CD4-positive, alpha-beta T cell (primary cell): Measurements from ENCODE around the gene MYH3. TPM values are rescaled to one million over a fixed set of nuclear protein-coding genes. Genes with fewer than 3 reads are reported as not detected.

Experiments used
- ATAC-seq: fragments of 200-7000 bp; cut with Tn5 transposase; one replicate; pipeline ENCODE4 v1.10.0; 2022; ENCODE audit warnings: mild to moderate bottlenecking; ENCODE audit not compliant: poor library complexity
- CTCF ChIA-PET: fragments of 350-600 bp; sonication (Branson Sonifier 250); formaldehyde crosslinking; loops from one replicate; lab custom pipeline; 2021; ENCODE audit warnings: antibody characterized with exemption, inconsistent platforms; lab: Charles Lee
- POLR2A ChIA-PET: fragments of 350-600 bp; sonication (Branson Sonifier 250); formaldehyde crosslinking; loops from one replicate; lab custom pipeline; 2021; ENCODE audit warnings: antibody characterized with exemption, inconsistent platforms; lab: Charles Lee
- DNase-seq, 14 experiments: peaks; one replicate each; pipeline ENCODE4 v3.0.0-alpha.2; 2013 to 2020; ENCODE audit warnings: mixed read lengths in 2 of 14
- H3K27ac ChIP-seq, 2 donors: one replicate each; pipeline versions ENCODE4 v1.5.1 to v1.7.0; 2013; ENCODE audit warnings: low read length in 2 of 2, low read depth in 1 of 2, mild to moderate bottlenecking in 1 of 2
- H3K27me3 ChIP-seq, 2 experiments: 1 replicate in 1 of 2; 2 replicates in 1 of 2; pipeline versions ENCODE4 v1.6.1 to v1.7.0; 2013; ENCODE audit warnings: low read length in 2 of 2, control low read depth in 1 of 2, mild to moderate bottlenecking in 1 of 2, moderate library complexity in 1 of 2; ENCODE audit not compliant: insufficient read depth in 2 of 2, control insufficient read depth in 1 of 2
- H3K36me3 ChIP-seq: one replicate; pipeline ENCODE4 v1.6.1; 2013; ENCODE audit warnings: low read length, control low read depth; ENCODE audit not compliant: insufficient read depth
- H3K4me1 ChIP-seq: one replicate; pipeline ENCODE4 v1.6.1; 2013; ENCODE audit warnings: low read length, control low read depth; ENCODE audit not compliant: insufficient read depth
- H3K4me3 ChIP-seq: one replicate; pipeline ENCODE4 v1.5.1; 2013; ENCODE audit warnings: mild to moderate bottlenecking, low read length, moderate library complexity
- H3K9me3 ChIP-seq, 2 experiments: 1 replicate in 1 of 2; 2 replicates in 1 of 2; pipeline versions ENCODE4 v1.6.1 to v1.7.0; 2013; ENCODE audit warnings: low read length in 2 of 2, mild to moderate bottlenecking in 2 of 2, control low read depth in 1 of 2, moderate library complexity in 1 of 2; ENCODE audit not compliant: control insufficient read depth in 1 of 2, insufficient read depth in 1 of 2
- H3K27ac Mint-ChIP-seq: one replicate; pipeline ENCODE4 v1.8.0; 2020; ENCODE audit warnings: mixed read lengths
- H3K27me3 Mint-ChIP-seq: one replicate; pipeline ENCODE4 v1.8.0; 2021; ENCODE audit warnings: mixed read lengths
- H3K36me3 Mint-ChIP-seq: one replicate; pipeline ENCODE4 v1.8.0; 2021; ENCODE audit warnings: low read depth, mixed read lengths
- H3K4me1 Mint-ChIP-seq: one replicate; pipeline ENCODE4 v1.8.0; 2021; ENCODE audit warnings: low read depth, mixed read lengths
- H3K4me3 Mint-ChIP-seq: one replicate; pipeline ENCODE4 v1.8.0; 2020; ENCODE audit warnings: mild to moderate bottlenecking, mixed read lengths
- H3K9me3 Mint-ChIP-seq: one replicate; pipeline ENCODE4 v1.8.0; 2020; ENCODE audit warnings: mixed read lengths
- intact Hi-C, 2 experiments: fragments of 100-400 bp; cut with DNase I in 1 of 2; cut with micrococcal nuclease in 1 of 2; formaldehyde crosslinking; loops; one replicate each; pipeline versions ENCODE4 v1.15.1 to v1.9.0; 2023 to 2025; cut with DNase I, micrococcal nuclease
- total RNA-seq, 174 experiments: library from RNA in 2 of 174; stranded (reverse) in 2 of 174; gene quantifications; one replicate each; pipeline ENCODE4 v1.2.3 and lab custom pipeline; 2021 to 2026
- TF ChIP-seq, protein P1 (sequence below): fragments of 200-600 bp; IDR thresholded peaks from one replicate; pipeline ENCODE4 v1.8.0; 2022; ENCODE audit warnings: antibody characterized with exemption, mild to moderate bottlenecking

Gene MYH3
- total RNA-seq, 2 experiments from 2014 or later, result 5.4 to 5.6 TPM

DNA sequence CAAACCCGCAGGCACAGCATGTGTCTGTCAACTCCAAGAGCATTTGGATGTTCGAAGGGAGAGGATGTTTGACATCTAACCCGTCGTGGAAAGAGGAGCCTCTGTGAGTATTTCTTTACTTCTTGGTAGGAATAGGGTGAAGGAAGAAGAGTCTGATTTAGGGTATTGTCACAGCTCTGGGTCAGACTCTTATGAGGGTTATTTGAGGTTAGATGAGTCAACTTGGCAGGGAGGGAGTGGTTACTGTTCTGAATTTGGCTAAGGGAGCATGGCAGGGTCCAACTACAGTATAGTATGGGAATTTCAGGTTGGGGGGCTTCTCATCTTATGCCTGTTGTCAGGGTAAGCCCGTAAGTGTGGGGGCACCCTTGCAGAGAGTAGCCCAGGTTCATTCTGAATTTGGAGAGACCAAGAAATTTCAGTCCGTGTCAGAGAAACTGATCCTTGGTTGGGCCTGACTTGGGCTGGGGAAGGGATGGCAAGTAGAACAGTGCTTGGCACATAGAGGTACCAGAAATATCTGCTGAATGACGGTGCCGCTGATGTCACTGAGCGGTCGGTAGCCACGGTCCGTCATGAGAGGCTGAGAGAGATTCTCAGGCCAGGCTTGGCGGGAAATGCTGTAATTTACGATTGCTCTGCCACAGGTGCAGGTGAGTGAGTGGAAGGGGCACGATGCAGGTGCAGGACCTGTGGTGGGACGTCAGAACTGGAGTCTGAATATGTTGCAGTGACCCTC lies 43.2 kb downstream of the MYH3 start:
- no peaks in the 10 kb centered on the region for H3K36me3 Mint-ChIP-seq
- Histone ChIP-seq H3K9me3 (no peaks in the 10 kb centered on the region), H3K27me3 (no peaks in the 10 kb centered on the region), H3K36me3 (no peaks in the 10 kb centered on the region), H3K27ac (no peak overlapping the region), H3K4me3 (no peak overlapping the region), H3K4me1 (no peaks in the 10 kb centered on the region)
- H3K27ac Mint-ChIP-seq, result no peak overlapping the region
- H3K4me1 Mint-ChIP-seq, result no peaks in the 10 kb centered on the region
- ATAC-seq (no peak), DNase-seq (no peak)
- TF ChIP-seq, protein P1, sequence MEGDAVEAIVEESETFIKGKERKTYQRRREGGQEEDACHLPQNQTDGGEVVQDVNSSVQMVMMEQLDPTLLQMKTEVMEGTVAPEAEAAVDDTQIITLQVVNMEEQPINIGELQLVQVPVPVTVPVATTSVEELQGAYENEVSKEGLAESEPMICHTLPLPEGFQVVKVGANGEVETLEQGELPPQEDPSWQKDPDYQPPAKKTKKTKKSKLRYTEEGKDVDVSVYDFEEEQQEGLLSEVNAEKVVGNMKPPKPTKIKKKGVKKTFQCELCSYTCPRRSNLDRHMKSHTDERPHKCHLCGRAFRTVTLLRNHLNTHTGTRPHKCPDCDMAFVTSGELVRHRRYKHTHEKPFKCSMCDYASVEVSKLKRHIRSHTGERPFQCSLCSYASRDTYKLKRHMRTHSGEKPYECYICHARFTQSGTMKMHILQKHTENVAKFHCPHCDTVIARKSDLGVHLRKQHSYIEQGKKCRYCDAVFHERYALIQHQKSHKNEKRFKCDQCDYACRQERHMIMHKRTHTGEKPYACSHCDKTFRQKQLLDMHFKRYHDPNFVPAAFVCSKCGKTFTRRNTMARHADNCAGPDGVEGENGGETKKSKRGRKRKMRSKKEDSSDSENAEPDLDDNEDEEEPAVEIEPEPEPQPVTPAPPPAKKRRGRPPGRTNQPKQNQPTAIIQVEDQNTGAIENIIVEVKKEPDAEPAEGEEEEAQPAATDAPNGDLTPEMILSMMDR, result no peak
- H3K9me3 Mint-ChIP-seq, result no peaks in the 10 kb centered on the region
- ChIA-PET CTCF (no interaction called here), POLR2A (no interaction called here)
- intact Hi-C loops, result loop anchor here (5.0 to 10.0 kb wide), 2 partner anchors 887 to 889 kb away; no protein-coding TSS in a partner anchor
- peaks cover 3% of the 10 kb centered on the region for H3K27me3 Mint-ChIP-seq
- H3K4me3 Mint-ChIP-seq, result no peak overlapping the region

DNA sequence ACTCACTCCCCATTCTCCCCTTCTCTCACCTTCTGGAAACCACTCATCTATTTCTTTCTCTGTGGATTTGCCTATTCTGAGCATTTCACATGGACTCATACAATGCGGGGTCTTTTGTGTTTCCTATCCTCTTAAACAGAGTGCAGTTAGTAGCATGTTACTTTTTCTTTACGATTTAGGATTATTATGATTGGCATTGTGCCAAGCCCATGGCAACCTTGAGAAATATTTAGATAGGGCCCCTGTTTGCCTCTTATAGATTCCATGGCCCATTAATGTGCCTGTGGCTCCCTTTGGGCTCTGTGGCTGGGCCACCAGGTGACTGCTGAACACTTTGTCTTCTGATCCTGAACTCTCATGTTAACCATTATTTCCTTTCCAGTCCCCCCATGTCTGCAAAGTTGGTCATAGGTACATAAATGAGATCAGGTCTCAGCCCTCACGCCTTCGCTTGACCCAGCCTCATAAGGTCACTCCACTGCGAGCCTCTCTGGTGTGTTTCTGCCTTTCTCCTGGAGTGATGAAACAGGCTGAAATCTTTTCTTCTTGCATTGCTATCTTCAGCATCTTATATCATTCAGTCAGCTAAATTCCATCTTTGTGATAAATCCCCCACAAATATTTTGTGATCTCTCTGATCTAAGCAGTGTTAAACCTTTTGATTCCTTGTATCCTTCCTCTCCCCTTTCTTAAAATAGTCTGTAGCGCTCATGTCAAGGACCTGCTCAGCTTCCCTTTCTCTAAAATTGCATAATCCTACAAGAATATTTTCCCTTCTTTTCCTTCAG lies 44.0 kb downstream of the MYH3 start:
- no peak overlapping the region for H3K27ac ChIP-seq
- TF ChIP-seq, protein P1, result no peak
- no peak overlapping the region for H3K4me3 ChIP-seq
- Mint-ChIP-seq H3K27ac (no peak overlapping the region), H3K9me3 (no peaks in the 10 kb centered on the region), H3K36me3 (no peaks in the 10 kb centered on the region), H3K4me3 (no peak overlapping the region), H3K4me1 (no peaks in the 10 kb centered on the region), H3K27me3 (peaks cover under 1% of the 10 kb centered on the region)
- no peaks in the 10 kb centered on the region for H3K36me3 ChIP-seq
- H3K27me3 ChIP-seq, result no peaks in the 10 kb centered on the region
- POLR2A ChIA-PET, result no interaction called here
- intact Hi-C loops, result loop anchor here (5.0 to 10.0 kb wide), 2 partner anchors 886 to 888 kb away; no protein-coding TSS in a partner anchor
- ATAC-seq (no peak), DNase-seq (no peak)
- no peaks in the 10 kb centered on the region for H3K9me3 ChIP-seq
- no peaks in the 10 kb centered on the region for H3K4me1 ChIP-seq
- CTCF ChIA-PET, result no interaction called here

DNA sequence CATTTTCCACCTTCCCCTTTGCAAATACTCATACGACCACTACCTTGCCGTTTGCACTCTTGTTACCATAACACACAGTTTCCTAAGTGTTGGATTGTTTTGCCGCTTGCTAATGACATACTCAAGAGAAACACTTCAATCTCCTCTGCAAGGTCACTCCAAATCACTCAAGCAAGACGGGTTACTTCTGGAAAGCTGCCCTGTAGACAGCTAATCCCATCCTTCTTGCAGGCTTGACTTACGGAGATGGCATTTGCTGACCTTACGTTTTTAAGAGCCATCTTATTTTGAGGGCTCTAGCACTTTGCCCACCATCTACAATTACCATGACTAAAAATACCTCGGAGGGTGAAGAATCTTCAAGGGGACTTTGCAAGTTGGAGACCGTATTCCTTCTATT lies 46.2 kb downstream of the MYH3 start:
- Mint-ChIP-seq H3K9me3 (no peaks in the 10 kb centered on the region), H3K36me3 (no peaks in the 10 kb centered on the region), H3K4me1 (no peaks in the 10 kb centered on the region), H3K4me3 (no peak overlapping the region), H3K27me3 (no peaks in the 10 kb centered on the region), H3K27ac (no peak overlapping the region)
- TF ChIP-seq, protein P1, result no peak
- ChIA-PET CTCF (no interaction called here), POLR2A (no interaction called here)
- DNase-seq (no peak), ATAC-seq (no peak)
- no peaks in the 10 kb centered on the region for H3K9me3 ChIP-seq
- no peaks in the 10 kb centered on the region for H3K36me3 ChIP-seq
- H3K27me3 ChIP-seq, result no peaks in the 10 kb centered on the region
- intact Hi-C loops, result loop anchor here (5.0 to 10.0 kb wide), 2 partner anchors 884 to 886 kb away; no protein-coding TSS in a partner anchor
- no peaks in the 10 kb centered on the region for H3K4me1 ChIP-seq
- H3K4me3 ChIP-seq, result no peak overlapping the region
- no peak overlapping the region for H3K27ac ChIP-seq
